Psoas muscle (tissue), 8 donors: ENCODE measurements around the gene PEX13. TPM values are rescaled to one million over a fixed set of nuclear protein-coding genes. Genes with fewer than 3 reads are reported as not detected.
A peak's percentile ranks its signal among the peaks of the same experiment; 100 is the strongest.
"Not testable (repeated sequence)": the region's sequence is repeated elsewhere in the genome, so short reads cannot be mapped to it uniquely, and the experiment has no call there.

ENCODE experiments used
- ATAC-seq, 4 donors: fragments of 200-7000 bp; cut with Tn5 transposase; one replicate each; pipeline ENCODE4 v1.9.1; 2020; ENCODE audit warnings: moderate library complexity in 3 of 4, mild to moderate bottlenecking in 2 of 4
- DNase-seq, 2 donors: peaks; one replicate each; pipeline ENCODE4 v3.0.0-alpha.2; 2020
- H3K27ac ChIP-seq: fragments of 200-600 bp; one replicate; pipeline ENCODE4 v1.8.0; 2022
- H3K27me3 ChIP-seq, 3 donors: fragments of 200-600 bp in 1 of 3; one replicate each; pipeline versions ENCODE4 v1.6.1 to v1.8.0; 2013 to 2022; ENCODE audit warnings: low read length in 2 of 3, mild to moderate bottlenecking in 2 of 3, moderate library complexity in 1 of 3; ENCODE audit not compliant: insufficient read depth in 3 of 3
- H3K36me3 ChIP-seq, 2 donors: fragments of 200-600 bp in 1 of 2; one replicate each; pipeline versions ENCODE4 v1.6.1 to v1.8.0; 2013 to 2022; ENCODE audit warnings: low read depth in 1 of 2, mild to moderate bottlenecking in 1 of 2, moderate library complexity in 1 of 2; ENCODE audit not compliant: insufficient read depth in 1 of 2
- H3K4me1 ChIP-seq: fragments of 200-600 bp; one replicate; pipeline ENCODE4 v1.8.0; 2022
- H3K4me3 ChIP-seq: fragments of 200-600 bp; one replicate; pipeline ENCODE4 v1.8.0; 2022; ENCODE audit warnings: mild to moderate bottlenecking
- H3K9me3 ChIP-seq: fragments of 200-600 bp; one replicate; pipeline ENCODE4 v1.8.0; 2022
- CTCF ChIP-seq: fragments of 200-600 bp; IDR thresholded peaks from one replicate; pipeline ENCODE4 v1.8.0; 2022; ENCODE audit warnings: antibody characterized with exemption
- WGBS, 3 donors: extraction: QIAGEN DNeasy Blood & Tissue Kit; methylation state at CpG; one replicate each; pipeline versions ENCODE4 v1.1.6 to v1.1.7; 2013; 5-methylcytosine and 5-hydroxymethylcytosine counted together
- intact Hi-C, 2 donors: fragments of 100-400 bp; cut with DNase I; formaldehyde crosslinking; loops; one replicate each; pipeline versions ENCODE4 v1.11.0 to v1.14.2; 2022
- polyA plus RNA-seq, 3 donors: library from polyadenylated mRNA; stranded (reverse); fragments of 200-250 nt; gene quantifications; one replicate each; pipeline ENCODE4 v1.2.3, GENCODE V29; 2013
- total RNA-seq, 4 donors: library from RNA; stranded (reverse); fragmentation: NEBNext Ultra II Directional in 2 of 4; extraction: Animal tissue kit (Norgen Biotek cat#: 25700) in 2 of 4; gene quantifications; one replicate each; pipeline versions ENCODE4 v1.2.1 to v1.2.4, GENCODE V29; 2021 to 2023
- donor health status: healthy with polysubstance abuse.
- donor health status: DM: no; HTN: no; CAD: no; lungs with moderate emphysema.
- donor health status: Bipolar disorder and iron deficiency.
- donor health status: healthy.
- donor health status: DM: yes; HTN: yes; CAD: no.
- donor health status: DM: no; HTN: no; CAD: no.
- donor health status: DM: no; HTN: no; CAD: no.
- donor health status: DM: yes; HTN: yes; CAD: no.

PEX13 gene
- total and polyA plus RNA-seq, 7 donors, result 11.3 to 29.2 (median 21.7) TPM

GRCh38 chr2:61023670-61024069 lies 6.2 kb downstream of the PEX13 start:
- no peaks in the 10 kb centered on the region for H3K27me3 ChIP-seq
- ATAC-seq, result no peak
- no peaks in the 10 kb centered on the region for H3K9me3 ChIP-seq
- no peak for DNase-seq
- intact Hi-C loops, result no loop called here
- no peak for TF ChIP-seq CTCF
- no peak overlapping the region for H3K4me3 ChIP-seq
- H3K36me3 ChIP-seq, result peaks cover 0 to 21% of the 10 kb centered on the region in 2 donors
- H3K4me1 ChIP-seq, result peaks cover 20% of the 10 kb centered on the region
- H3K27ac ChIP-seq, result no peak overlapping the region
- WGBS, 3 donors, result 81 to 98% (median 86%) methylated on average over 4 of the region's 4 CpGs

GRCh38 chr2:61029533-61029932 lies 12.0 kb downstream of the PEX13 start:
- peaks cover 9% of the 10 kb centered on the region for H3K4me1 ChIP-seq
- no peak for TF ChIP-seq CTCF
- 89 to 96% (median 93%) methylated on average over 3 of the region's 3 CpGs for WGBS, 3 donors

GRCh38 chr2:61034592-61034991 lies 17.1 kb downstream of the PEX13 start:
- H3K27ac ChIP-seq, H3K4me1 ChIP-seq, H3K4me3 ChIP-seq, H3K9me3 ChIP-seq, intact Hi-C loops, ATAC-seq, H3K27me3 ChIP-seq, DNase-seq: not testable (repeated sequence)
- H3K36me3 ChIP-seq, result peaks cover 2 to 57% of the 10 kb centered on the region in 2 donors
- WGBS, 3 donors, result 96 to 98% (median 97%) methylated on average over 9 of the region's 9 CpGs

More at GRCh38 chr2:61029533-61029932, 12.0 kb downstream of the PEX13 start:
- no peak for ATAC-seq
- Histone ChIP-seq H3K36me3 (peaks cover 2 to 50% of the 10 kb centered on the region in 2 donors), H3K9me3 (no peaks in the 10 kb centered on the region), H3K27me3 (no peaks in the 10 kb centered on the region), H3K27ac (no peak overlapping the region), H3K4me3 (no peak overlapping the region)
- DNase-seq, result no peak
- intact Hi-C loops, result no loop called here

- H3K4me1 ChIP-seq, H3K9me3 ChIP-seq, H3K27me3 ChIP-seq, ATAC-seq, intact Hi-C loops, H3K27ac ChIP-seq, H3K4me3 ChIP-seq, DNase-seq: not testable (repeated sequence)
- 96 to 100% (median 100%) methylated on average over 2 of the region's 2 CpGs for WGBS, 3 donors
- H3K36me3 ChIP-seq, result peaks cover 2 to 49% of the 10 kb centered on the region in 2 donors
Measured at GRCh38 chr2:61036643-61037042, 19.1 kb downstream of the PEX13 start.

GRCh38 chr2:61042807-61043206 lies 25.3 kb downstream of the PEX13 start:
- TF ChIP-seq CTCF, result no peak
- 61 to 71% (median 67%) methylated on average over 3 of the region's 3 CpGs for WGBS, 3 donors
- H3K27ac ChIP-seq, result peak overlapping the region; percentile 83
- H3K4me1 ChIP-seq, result peaks cover 40% of the 10 kb centered on the region
- H3K9me3 ChIP-seq, result no peaks in the 10 kb centered on the region
- no peaks in the 10 kb centered on the region for H3K27me3 ChIP-seq
- H3K4me3 ChIP-seq, result no peak overlapping the region
- DNase-seq, result no peak
- ATAC-seq, result peak in 3 of 4 donors; percentile 39 to 46 (median 40)
- intact Hi-C loops, result no loop called here
- H3K36me3 ChIP-seq, result peaks cover 0 to 5% of the 10 kb centered on the region in 2 donors

- ATAC-seq (peak in 2 of 4 donors; percentile 32 to 48), DNase-seq (no peak)
- peak overlapping the region; percentile 83 for H3K27ac ChIP-seq
- H3K27me3 ChIP-seq, result no peaks in the 10 kb centered on the region
- no peak overlapping the region for H3K4me3 ChIP-seq
- 60 to 70% (median 68%) methylated on average over 4 of the region's 4 CpGs for WGBS, 3 donors
- H3K9me3 ChIP-seq, result no peaks in the 10 kb centered on the region
- H3K4me1 ChIP-seq, result peaks cover 40% of the 10 kb centered on the region
- TF ChIP-seq CTCF, result no peak
- intact Hi-C loops, result no loop called here
- peaks cover 0 to 24% of the 10 kb centered on the region in 2 donors for H3K36me3 ChIP-seq
Measured at GRCh38 chr2:61044636-61045035, 27.1 kb downstream of the PEX13 start.
